ENCODE measurements around the gene CEP43. TPM values are rescaled to one million over a fixed set of nuclear protein-coding genes. Genes with fewer than 3 reads are reported as not detected.

The CEP43 gene
- total and polyA plus RNA-seq, 8 donors: 7.5 to 99.6 (median 13.8) TPM

DNA sequence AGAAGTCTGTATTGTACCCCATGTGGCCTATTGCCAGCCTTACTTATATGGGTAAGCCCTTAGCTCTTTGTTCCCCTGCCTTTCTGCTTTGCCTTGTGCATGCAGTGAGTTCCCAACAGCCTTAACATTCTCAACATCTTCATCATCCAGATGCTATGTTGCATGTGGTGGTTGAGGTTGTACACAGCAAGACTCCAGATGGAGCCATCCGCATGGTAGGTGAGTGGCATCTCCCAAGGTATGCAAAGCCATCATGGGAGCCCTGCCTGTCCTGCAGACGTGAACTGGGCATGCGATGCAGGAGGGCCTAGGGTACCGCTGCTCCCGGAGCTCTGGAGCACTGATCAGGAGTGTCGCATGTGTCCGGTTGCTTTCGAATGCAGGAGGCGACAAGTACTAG lies 16.1 kb downstream of the CEP43 start:
- no peak for DNase-seq
- TF ChIP-seq POLR2AphosphoS5 (IDR thresholded peaks at IDR 0.05) (no peak), CTCF (IDR thresholded peaks at IDR 0.05) (no peak), POLR2A (IDR thresholded peaks at IDR 0.05) (no peak), EP300 (IDR thresholded peaks at IDR 0.05) (no peak)
- peaks cover 6 to 72% (median 64%) of the 10 kb centered on the region in 4 donors for H3K36me3 ChIP-seq
- intact Hi-C loops (cut with DNase I; ENCODE audit: low total_unique reads): no loop called here
- no peaks in the 10 kb centered on the region for H3K27me3 ChIP-seq
- H3K4me3 ChIP-seq: no peak overlapping the region
- no peaks in the 10 kb centered on the region for H3K9me3 ChIP-seq
- 93 to 98% (median 97%) methylated on average over 9 of the region's 9 CpGs for WGBS, 5 donors
- H3K27ac ChIP-seq: no peak overlapping the region
- no peaks in the 10 kb centered on the region for H3K4me1 ChIP-seq

DNA sequence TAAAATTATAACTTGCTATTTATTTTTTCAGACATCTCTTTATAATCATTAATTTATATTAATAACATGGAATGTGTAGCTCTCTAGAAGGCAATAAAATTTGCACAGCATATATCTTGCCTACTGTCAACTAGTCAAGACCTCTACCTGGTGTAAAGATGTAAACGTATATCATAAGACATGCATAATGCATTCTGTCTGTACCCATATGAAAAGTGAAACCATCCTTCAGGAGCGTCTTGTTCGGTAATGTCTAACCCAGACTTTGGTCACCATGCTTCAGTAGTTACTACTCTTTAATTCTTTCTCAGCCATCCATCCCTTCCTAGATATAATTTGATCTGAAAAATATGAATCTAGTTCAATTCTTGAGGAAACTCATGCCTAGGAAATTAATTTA lies 21.0 kb downstream of the CEP43 start:
- TF ChIP-seq EP300 (IDR thresholded peaks at IDR 0.05) (no peak), CTCF (IDR thresholded peaks at IDR 0.05) (no peak), POLR2A (IDR thresholded peaks at IDR 0.05) (no peak), POLR2AphosphoS5 (IDR thresholded peaks at IDR 0.05) (no peak)
- H3K27ac ChIP-seq: no peak overlapping the region
- no peaks in the 10 kb centered on the region for H3K4me1 ChIP-seq
- H3K9me3 ChIP-seq: no peaks in the 10 kb centered on the region
- no peak for DNase-seq
- H3K27me3 ChIP-seq: no peaks in the 10 kb centered on the region
- H3K36me3 ChIP-seq: peaks cover 3 to 67% (median 54%) of the 10 kb centered on the region in 4 donors
- WGBS, 5 donors: 84 to 97% (median 96%) methylated on average over 3 of the region's 3 CpGs
- intact Hi-C loops (cut with DNase I; ENCODE audit: low total_unique reads): no loop called here
- no peak overlapping the region for H3K4me3 ChIP-seq

DNA sequence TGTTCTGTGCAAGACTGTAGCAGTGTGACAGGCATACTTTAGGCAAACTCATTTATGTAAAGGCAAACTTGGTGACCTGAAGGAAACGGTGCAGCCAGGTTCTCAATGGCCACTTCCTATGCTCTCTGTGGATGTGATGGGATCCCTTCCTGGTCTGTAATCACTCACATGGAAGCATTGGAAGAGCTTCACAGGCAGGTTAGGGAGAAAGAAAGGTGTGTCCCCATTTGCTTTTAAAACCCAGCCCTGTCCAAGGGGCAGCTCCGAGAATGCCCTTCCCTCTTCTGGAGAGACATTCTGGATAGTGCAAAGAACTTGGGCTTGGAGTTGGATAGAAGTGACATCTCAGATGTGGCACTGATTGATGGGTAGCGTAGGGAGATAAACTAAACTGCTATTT lies 28.1 kb downstream of the CEP43 start:
- TF ChIP-seq EP300 (IDR thresholded peaks at IDR 0.05): no peak
- TF ChIP-seq POLR2A (IDR thresholded peaks at IDR 0.05): no peak
- no peak for TF ChIP-seq CTCF (IDR thresholded peaks at IDR 0.05)
- no peak for TF ChIP-seq POLR2AphosphoS5 (IDR thresholded peaks at IDR 0.05)
- H3K27ac ChIP-seq: no peak overlapping the region
- no peak for DNase-seq
- no peaks in the 10 kb centered on the region for H3K4me1 ChIP-seq
- 86 to 96% (median 92%) methylated on average over 3 of the region's 3 CpGs for WGBS, 5 donors
- no peaks in the 10 kb centered on the region for H3K27me3 ChIP-seq
- no peaks in the 10 kb centered on the region for H3K9me3 ChIP-seq
- no peak overlapping the region for H3K4me3 ChIP-seq
- intact Hi-C loops (cut with DNase I; ENCODE audit: low total_unique reads): no loop called here
- H3K36me3 ChIP-seq: peaks cover 27 to 98% (median 95%) of the 10 kb centered on the region in 4 donors

GRCh38 chr6:167027772-167028171 lies 28.6 kb downstream of the CEP43 start:
- Histone ChIP-seq H3K9me3 (no peaks in the 10 kb centered on the region), H3K36me3 (peaks cover 27 to 97% (median 92%) of the 10 kb centered on the region in 4 donors), H3K4me1 (no peaks in the 10 kb centered on the region), H3K4me3 (no peak overlapping the region), H3K27ac (no peak overlapping the region), H3K27me3 (no peaks in the 10 kb centered on the region)
- intact Hi-C loops (cut with DNase I; ENCODE audit: low total_unique reads): no loop called here
- TF ChIP-seq CTCF (IDR thresholded peaks at IDR 0.05): no peak
- TF ChIP-seq POLR2A (IDR thresholded peaks at IDR 0.05): no peak
- no peak for TF ChIP-seq EP300 (IDR thresholded peaks at IDR 0.05)
- no peak for DNase-seq
- WGBS, 5 donors: 91 to 98% (median 96%) methylated on average over 6 of the region's 6 CpGs
